BE2C (cell line): ENCODE measurements around the gene MYO7B.
"Not testable (repeated sequence)": the region's sequence is repeated elsewhere in the genome, so short reads cannot be mapped to it uniquely, and the experiment has no call there.

Experiments
- DNase-seq: peaks from one replicate; pipeline ENCODE4 v3.0.0-alpha.2; 2020
- H3K27me3 ChIP-seq: fragments of 250-450 bp; sonication (Bioruptor Pico); 2 replicates; pipeline ENCODE4 v1.5.1; 2020; ENCODE audit warnings: mild to moderate bottlenecking
- H3K36me3 ChIP-seq: fragments of 250-450 bp; sonication (Bioruptor Pico); 2 replicates; pipeline ENCODE4 v1.5.1; 2020; ENCODE audit warnings: mild to moderate bottlenecking
- H3K4me1 ChIP-seq: fragments of 250-450 bp; sonication (Bioruptor Pico); 2 replicates; pipeline ENCODE4 v1.5.1; 2020
- H3K4me3 ChIP-seq: 2 replicates; pipeline ENCODE4 v1.5.1; 2011; ENCODE audit warnings: low read depth, low read length
- H3K9me3 ChIP-seq: fragments of 250-450 bp; sonication (Bioruptor Pico); 2 replicates; pipeline ENCODE4 v1.5.1; 2020
- TF ChIP-seq, protein P1 (sequence below): IDR thresholded peaks from 2 replicates; pipeline ENCODE4 v1.5.1; 2012; ENCODE audit warnings: mild to moderate bottlenecking, low read depth, low read length

The MYO7B gene

DNA sequence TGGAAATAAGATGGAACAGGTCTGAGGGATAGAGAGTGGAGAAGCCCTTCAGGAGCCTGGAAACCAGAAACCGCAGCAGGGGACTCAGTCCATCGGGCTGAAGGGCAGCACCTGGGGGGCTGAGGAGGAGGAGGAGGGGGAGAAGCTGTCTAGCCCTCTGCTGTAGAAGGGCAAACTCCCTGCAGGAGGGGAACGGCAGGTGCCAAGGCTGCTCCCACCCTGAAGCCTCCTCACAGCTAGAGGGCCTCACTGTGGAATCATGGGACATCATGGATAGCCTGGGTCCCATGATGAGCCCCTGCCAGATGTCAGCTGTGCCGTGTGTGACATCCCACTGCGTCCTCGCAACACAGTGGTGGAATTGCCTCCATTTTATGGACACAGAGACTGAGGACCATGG is 435 bp downstream of the MYO7B start:
- H3K27me3 ChIP-seq, result no peaks in the 10 kb centered on the region
- TF ChIP-seq, protein P1, sequence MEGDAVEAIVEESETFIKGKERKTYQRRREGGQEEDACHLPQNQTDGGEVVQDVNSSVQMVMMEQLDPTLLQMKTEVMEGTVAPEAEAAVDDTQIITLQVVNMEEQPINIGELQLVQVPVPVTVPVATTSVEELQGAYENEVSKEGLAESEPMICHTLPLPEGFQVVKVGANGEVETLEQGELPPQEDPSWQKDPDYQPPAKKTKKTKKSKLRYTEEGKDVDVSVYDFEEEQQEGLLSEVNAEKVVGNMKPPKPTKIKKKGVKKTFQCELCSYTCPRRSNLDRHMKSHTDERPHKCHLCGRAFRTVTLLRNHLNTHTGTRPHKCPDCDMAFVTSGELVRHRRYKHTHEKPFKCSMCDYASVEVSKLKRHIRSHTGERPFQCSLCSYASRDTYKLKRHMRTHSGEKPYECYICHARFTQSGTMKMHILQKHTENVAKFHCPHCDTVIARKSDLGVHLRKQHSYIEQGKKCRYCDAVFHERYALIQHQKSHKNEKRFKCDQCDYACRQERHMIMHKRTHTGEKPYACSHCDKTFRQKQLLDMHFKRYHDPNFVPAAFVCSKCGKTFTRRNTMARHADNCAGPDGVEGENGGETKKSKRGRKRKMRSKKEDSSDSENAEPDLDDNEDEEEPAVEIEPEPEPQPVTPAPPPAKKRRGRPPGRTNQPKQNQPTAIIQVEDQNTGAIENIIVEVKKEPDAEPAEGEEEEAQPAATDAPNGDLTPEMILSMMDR, result no peak
- no peaks in the 10 kb centered on the region for H3K9me3 ChIP-seq
- H3K4me1 ChIP-seq, result no peaks in the 10 kb centered on the region
- H3K4me3 ChIP-seq, result no peak overlapping the region
- no peaks in the 10 kb centered on the region for H3K36me3 ChIP-seq
- no peak for DNase-seq

DNA sequence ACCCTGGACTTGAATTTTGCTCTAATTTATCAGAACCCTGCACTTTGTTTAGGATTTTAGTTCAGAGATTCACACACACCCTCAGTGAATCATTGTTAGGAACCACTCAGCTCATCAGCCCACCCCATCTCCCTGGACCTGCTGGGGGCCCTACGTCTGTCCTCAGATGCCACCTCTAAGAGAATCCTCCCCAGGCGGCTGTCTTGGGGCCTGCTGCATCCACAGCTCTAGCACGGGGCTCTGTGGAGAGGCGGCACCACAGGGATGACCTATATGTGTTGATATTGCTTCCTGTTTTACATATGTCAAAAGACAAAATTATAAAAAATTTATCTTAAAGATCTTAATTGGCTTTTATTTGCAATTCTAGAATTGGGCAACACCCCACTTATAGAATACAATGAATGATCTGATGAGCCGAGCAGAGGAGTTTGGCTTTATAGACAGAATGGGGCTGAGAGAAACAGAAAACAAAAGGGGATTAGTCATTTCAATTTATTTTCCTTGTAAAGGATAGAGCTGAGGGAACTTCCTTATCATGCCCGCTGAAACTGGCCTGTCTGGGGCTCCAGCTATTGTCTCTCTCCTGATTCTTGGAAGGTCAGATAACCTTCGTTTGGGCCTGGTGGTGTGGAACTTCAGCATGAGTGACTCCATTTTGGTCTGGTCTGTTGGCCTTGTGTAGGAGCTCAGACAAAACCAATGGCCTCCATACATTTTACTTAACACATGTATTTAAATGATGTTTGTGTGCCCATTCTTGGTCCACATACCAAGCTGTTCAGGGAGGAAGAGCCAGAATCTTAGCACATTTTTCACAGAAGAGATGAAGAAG is 1.4 kb downstream of the MYO7B start:
- no peaks in the 10 kb centered on the region for H3K27me3 ChIP-seq
- no peaks in the 10 kb centered on the region for H3K9me3 ChIP-seq
- no peaks in the 10 kb centered on the region for H3K36me3 ChIP-seq
- TF ChIP-seq, protein P1, result no peak
- no peak for DNase-seq
- H3K4me3 ChIP-seq, result no peak overlapping the region
- H3K4me1 ChIP-seq, result no peaks in the 10 kb centered on the region

DNA sequence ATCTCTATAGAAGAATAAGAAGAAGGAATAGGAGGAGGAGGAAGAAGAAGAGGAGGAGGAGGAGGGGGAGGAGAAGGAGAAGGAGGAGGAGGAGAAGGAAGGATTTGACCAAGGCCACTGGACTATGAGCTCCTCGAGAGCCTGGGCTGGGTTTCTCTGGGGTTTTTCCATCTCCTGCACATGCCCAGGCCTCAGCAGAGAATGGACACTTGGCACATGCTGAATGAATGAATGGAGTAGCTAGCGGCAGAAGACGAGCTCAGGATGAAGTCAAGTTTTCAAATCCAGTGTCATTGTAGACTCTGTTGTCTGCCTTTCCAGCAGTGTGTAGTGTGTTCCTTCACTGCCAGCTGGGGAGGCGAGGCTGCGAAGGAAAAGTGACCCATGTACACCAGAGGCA is 2.2 kb downstream of the MYO7B start:
- no peaks in the 10 kb centered on the region for H3K36me3 ChIP-seq
- no peak overlapping the region for H3K4me3 ChIP-seq
- no peaks in the 10 kb centered on the region for H3K4me1 ChIP-seq
- TF ChIP-seq, protein P1, result no peak
- H3K9me3 ChIP-seq, result no peaks in the 10 kb centered on the region
- no peaks in the 10 kb centered on the region for H3K27me3 ChIP-seq
- DNase-seq, result no peak

DNA sequence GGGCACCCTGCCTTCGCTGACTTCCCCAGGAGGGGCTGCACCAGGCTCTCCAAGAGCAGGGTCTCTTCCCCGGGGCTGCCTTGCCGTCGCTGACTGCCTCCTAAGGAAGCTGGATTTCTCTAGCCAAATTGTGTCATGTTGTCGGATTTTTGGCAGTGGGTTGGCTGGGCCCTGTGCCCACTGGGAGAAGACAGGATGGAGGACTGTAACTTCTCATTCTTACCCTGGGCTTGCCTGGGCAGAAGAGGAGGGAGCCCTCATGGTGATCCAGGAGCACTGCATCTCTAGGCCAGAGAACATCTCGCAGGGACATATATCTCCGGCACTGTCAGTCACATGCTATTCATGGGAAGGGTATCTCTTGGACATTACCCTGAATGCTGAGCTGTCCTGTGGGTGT is 6.3 kb downstream of the MYO7B start:
- no peak for DNase-seq
- H3K27me3 ChIP-seq, result no peaks in the 10 kb centered on the region
- H3K4me3 ChIP-seq, result no peak overlapping the region
- no peaks in the 10 kb centered on the region for H3K9me3 ChIP-seq
- TF ChIP-seq, protein P1, result no peak
- H3K4me1 ChIP-seq, result no peaks in the 10 kb centered on the region
- no peaks in the 10 kb centered on the region for H3K36me3 ChIP-seq

DNA sequence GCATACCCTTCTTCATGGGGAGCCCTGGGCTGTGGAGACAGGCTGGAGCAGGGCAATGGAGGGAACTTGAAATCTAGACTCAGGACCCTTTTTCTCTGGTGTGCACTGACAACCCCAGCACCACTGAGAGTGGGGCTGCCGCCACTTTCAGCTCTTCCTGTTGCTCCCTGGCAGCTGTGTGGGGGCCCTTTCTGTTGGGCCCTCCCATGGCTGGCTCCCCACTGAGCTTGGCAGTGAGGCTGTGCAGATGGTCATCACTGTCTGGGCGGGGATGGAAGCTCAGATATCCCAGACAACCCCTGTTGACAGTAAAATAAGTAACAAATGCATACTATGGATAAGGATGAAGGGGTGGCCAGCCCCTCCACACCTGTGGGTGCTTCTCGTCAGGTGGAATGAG is 6.7 kb downstream of the MYO7B start:
- no peaks in the 10 kb centered on the region for H3K9me3 ChIP-seq
- H3K4me3 ChIP-seq, result no peak overlapping the region
- TF ChIP-seq, protein P1, result no peak
- DNase-seq, result no peak
- H3K27me3 ChIP-seq, result no peaks in the 10 kb centered on the region
- H3K36me3 ChIP-seq, result no peaks in the 10 kb centered on the region
- H3K4me1 ChIP-seq, result no peaks in the 10 kb centered on the region

DNA sequence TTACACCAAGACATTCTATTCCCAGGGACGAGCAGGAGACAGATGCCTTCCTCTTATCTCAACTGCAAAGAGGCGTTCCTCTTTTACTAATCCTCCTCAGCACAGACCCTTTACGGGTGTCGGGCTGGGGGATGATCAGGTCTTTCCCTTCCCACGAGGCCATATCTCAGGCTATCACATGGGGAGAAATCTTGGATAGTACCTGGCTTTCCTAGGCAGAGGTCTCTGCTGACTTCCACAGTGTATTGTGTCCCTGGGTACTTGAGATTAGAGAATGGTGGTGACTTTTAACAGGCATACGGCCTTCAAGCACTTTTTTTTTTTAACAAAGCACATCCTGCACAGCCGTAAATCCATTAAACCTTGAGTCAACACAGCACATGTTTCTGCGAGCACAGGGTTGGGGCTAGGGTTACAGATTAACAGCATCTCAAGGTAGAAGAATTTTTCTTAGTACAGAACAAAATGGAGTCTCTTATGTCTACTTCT is 7.6 kb downstream of the MYO7B start:
- not testable (repeated sequence) for H3K27me3 ChIP-seq, H3K9me3 ChIP-seq, H3K4me3 ChIP-seq, H3K4me1 ChIP-seq, DNase-seq, H3K36me3 ChIP-seq
